Right lobe of liver (tissue), 4 donors: ENCODE results near the gene PSEN1.

Experiments
- POLR2A ChIP-seq: fragments of 450-650 bp; IDR thresholded peaks from one replicate; pipeline ENCODE4 v1.6.1; 2017; ENCODE audit warnings: antibody characterized with exemption, mild to moderate bottlenecking
- TF ChIP-seq, protein P1 (sequence below), 4 donors: fragments of 200-600 bp in 3 of 4; fragments of 450-650 bp in 1 of 4; IDR thresholded peaks; one replicate each; pipeline versions ENCODE4 v1.5.1 to v1.8.0; 2016 to 2022; ENCODE audit warnings: antibody characterized with exemption in 4 of 4, mild to moderate bottlenecking in 2 of 4
- donor health status: DM: no; HTN: no; CAD: no.
- donor health status: DM: no; HTN: no; CAD: no.
- donor health status: DM: no; HTN: yes; CAD: no.

DNA sequence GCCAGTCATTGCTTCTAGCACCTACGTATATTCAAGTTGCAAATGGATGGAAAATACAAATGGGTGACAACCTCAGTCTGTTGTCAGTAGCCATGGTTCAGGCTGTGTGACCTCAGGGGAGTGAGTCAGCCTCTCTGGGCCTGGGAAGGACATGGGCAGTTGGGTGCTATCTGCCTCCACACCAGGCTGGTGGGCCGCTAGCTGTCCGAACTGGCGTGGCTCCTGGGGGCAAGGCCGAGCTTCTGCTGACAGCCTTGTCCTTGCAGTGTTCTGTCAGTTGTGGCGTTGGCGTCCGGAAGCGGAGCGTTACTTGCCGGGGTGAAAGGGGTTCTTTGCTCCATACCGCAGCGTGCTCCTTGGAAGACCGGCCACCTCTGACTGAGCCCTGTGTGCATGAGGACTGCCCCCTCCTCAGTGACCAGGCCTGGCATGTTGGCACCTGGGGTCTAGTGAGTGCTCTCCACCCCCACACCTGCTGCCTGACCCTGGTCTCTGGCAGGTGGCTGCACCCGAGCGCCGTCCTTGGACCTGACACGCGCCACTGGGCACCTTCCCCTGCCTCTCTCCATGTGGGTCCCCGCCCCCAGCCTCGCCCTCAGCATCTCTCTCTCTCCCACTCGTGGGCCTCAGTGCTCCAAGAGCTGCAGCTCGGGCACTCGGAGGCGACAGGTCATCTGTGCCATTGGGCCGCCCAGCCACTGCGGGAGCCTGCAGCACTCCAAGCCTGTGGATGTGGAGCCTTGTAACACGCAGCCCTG, 118.1 kb downstream of the PSEN1 start:
- TF ChIP-seq POLR2A, result no peak
- TF ChIP-seq, protein P1, sequence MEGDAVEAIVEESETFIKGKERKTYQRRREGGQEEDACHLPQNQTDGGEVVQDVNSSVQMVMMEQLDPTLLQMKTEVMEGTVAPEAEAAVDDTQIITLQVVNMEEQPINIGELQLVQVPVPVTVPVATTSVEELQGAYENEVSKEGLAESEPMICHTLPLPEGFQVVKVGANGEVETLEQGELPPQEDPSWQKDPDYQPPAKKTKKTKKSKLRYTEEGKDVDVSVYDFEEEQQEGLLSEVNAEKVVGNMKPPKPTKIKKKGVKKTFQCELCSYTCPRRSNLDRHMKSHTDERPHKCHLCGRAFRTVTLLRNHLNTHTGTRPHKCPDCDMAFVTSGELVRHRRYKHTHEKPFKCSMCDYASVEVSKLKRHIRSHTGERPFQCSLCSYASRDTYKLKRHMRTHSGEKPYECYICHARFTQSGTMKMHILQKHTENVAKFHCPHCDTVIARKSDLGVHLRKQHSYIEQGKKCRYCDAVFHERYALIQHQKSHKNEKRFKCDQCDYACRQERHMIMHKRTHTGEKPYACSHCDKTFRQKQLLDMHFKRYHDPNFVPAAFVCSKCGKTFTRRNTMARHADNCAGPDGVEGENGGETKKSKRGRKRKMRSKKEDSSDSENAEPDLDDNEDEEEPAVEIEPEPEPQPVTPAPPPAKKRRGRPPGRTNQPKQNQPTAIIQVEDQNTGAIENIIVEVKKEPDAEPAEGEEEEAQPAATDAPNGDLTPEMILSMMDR (IDR thresholded peaks at IDR 0.05), result no peak
